ENCODE measurements around the gene BRSK2. TPM values are rescaled to one million over a fixed set of nuclear protein-coding genes. Genes with fewer than 3 reads are reported as not detected.
A peak's percentile ranks its signal among the peaks of the same experiment; 100 is the strongest.

Gene BRSK2
- total RNA-seq, 1 donor from 2014 or later: 3.3 TPM

DNA sequence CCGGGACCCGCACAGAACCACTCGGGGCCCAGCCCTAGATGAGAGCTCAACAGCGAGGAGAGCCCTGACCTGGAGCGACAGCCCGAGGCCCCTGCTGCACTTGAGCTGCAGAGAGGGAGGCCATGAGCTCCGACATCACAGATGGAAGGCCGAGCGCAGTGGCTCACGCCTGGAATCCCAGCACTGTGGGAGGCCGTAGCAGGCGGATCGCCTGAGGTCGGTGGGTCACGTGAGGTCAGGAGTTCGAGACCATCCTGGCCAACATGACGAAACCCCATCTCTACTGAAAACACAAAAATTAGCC is 13.8 kb upstream of the BRSK2 start:
- DNase-seq (ENCODE audit: low spot score): no peak

DNA sequence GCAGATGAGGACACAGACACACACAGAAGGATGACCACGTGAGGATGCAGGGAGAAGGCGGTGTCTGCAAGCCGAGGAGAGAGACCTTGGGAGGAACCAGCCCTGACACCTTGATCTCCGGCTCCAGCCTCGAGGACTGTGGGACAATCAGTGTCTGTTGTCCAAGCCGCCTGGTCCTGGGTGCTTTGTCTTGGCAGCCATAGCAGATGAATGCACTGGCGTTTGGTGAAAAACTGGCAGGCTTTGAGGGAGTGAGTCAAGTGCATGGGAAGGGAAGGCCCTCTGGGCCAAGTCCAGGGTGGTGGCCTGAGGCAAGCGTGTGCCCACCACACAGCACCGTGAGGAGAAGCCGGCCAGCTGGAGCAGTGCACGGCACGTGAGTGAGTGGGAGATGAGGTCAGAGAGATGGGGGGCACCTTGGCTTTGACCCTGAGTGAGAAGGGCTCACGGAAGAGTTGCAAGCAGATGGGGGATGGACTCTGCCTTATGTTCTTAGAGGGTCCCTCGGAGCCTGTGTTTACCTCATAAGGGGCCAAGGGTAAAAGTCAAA is 12.4 kb upstream of the BRSK2 start:
- no peak for DNase-seq (ENCODE audit: low spot score)

DNA sequence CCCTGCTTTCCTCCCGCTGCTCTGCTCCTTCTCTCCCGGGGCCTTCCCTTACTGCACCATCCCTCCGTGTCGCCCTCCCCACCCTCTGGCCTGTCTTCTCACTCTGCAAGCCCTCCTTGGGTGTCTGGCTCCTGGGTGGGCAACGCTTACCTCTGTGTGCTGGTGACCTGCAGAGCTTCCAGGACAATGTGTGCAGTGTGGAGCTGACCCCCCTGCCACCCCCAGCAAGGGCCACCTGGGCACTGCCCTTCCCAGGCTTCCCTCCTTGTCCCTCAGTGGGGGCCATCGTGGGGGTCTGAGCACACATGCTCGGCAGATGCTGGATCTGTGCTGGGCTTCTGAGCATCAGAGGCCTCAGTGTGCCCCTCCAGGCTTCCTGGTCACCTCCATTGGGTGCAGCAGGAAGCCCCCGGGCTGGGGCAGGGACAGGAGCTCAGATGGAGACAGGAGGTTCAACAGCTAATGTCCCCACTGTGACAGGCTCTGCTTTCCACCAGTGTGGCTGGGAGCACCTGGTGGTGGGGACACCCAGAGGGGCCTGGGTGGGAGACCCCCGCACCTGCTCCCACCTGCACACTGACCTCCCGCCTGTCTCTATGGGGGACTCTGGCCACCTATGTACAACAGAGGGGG is 7.8 kb upstream of the BRSK2 start:
- no peak for DNase-seq (ENCODE audit: low spot score)

DNA sequence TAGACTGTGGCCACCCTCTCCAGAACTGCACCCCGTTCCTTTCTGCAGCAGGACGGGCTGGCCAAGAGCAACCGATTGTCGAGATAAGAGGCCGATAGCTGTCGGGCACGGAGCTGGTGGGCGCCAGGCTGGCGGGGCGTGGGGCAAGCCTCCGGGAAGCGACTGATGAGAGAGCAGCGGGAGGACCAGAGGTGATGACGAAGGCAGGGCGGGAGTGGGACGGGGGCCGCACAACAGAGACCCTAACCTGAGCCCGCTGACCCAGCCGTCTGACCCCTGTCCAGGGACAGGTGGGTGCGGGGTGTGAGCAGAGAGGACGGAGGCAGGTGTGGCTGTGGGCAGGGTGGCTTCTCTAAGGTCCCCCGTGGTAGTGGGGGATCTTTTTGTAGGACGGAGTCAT is 7.3 kb upstream of the BRSK2 start:
- DNase-seq (ENCODE audit: low spot score): no peak

DNA sequence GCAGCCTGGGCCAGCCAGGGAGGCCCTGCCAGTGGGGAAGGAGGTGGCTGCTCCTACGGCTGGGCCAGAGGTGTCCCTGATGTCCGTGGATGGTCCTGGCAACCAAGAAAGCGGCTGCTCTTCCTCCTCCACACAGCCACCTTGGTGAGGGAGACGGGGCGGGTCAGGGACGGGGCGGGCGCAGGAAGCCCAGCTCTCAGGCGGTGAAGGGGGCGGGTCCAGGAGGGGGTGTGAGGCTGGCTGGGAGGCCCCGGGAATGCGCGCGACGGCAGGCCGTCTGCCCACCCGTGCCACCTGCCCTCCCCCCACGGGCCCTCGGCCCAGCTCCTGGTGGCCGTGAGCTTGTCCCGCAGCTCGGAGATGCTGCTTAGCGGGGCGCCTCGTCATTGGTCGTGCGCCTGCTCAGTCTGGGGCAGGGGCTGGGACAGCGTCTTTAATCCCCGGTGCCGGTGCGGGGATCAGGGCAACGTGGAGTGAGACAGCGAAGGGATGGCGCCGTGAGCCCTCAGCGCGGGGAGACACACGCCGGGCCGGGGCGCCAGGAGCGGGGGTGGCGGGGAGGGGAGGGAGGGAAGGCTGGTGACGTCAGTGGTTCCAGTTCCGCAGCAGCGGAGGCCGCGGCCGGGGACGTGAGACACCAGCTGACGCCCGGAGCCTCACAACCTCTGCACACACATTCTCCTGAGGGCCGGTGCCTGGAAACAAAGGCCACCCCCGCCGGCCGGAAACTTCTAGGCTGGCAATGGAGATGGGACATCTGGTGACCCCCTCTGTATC is 6.7 kb upstream of the BRSK2 start:
- DNase-seq (ENCODE audit: low spot score): peak; percentile 88

DNA sequence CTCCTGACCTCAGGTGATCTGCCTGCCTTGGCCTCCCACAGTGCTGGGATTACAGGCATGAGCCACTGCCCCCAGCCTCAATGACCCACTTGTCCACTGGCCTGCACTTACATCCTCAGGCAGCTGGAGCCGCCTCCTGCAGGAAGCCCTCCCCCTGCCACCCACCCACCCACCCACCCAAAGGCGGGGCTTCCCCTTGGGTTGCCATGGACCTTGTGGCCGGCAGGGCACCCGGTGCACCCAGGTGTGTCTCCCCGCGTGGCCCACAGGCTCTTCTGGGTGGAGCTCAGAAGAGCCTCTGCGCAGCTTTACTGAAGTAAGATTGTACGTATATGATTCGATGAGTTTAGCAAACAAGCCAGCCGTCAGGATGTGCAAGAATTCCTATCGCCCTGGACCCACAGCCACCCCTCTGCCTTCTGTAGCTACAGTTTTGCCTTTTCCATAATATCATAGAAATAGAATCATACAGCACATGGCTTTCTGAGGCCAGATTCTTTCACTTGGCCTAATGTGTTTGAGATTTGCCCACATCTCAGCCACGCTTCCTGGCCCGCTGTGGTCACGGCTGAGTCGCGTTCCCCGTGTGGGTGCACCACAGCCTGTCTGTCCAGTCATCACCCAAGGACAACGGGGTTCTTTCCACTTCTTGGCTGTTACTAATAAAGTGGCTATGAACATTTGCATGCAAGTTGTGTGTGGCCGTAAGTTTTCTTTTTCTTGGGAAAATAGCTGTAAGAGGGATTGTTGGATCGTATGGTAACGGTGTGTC is 5.3 kb upstream of the BRSK2 start:
- no peak for DNase-seq (ENCODE audit: low spot score)

DNA sequence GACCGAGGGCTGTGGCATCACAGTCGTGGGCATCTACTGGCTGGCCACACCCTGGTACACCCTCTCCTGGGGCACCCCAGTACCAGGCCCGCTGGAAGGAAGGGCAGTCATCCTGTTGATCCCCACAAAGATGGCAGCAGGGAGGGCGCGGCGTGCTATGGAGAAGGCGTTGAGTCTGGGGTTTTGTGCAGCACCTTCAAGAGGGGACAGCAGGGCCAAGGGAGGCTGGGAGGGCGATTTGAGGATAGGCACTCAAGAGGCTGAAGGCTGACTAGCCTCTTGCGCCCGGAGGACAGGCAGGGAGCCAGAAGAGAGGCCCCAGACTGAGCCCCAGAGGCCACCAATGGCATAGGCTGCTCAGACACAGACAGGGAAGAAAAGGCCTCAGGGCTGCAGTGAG is 2.2 kb upstream of the BRSK2 start:
- DNase-seq (ENCODE audit: low spot score): no peak

DNA sequence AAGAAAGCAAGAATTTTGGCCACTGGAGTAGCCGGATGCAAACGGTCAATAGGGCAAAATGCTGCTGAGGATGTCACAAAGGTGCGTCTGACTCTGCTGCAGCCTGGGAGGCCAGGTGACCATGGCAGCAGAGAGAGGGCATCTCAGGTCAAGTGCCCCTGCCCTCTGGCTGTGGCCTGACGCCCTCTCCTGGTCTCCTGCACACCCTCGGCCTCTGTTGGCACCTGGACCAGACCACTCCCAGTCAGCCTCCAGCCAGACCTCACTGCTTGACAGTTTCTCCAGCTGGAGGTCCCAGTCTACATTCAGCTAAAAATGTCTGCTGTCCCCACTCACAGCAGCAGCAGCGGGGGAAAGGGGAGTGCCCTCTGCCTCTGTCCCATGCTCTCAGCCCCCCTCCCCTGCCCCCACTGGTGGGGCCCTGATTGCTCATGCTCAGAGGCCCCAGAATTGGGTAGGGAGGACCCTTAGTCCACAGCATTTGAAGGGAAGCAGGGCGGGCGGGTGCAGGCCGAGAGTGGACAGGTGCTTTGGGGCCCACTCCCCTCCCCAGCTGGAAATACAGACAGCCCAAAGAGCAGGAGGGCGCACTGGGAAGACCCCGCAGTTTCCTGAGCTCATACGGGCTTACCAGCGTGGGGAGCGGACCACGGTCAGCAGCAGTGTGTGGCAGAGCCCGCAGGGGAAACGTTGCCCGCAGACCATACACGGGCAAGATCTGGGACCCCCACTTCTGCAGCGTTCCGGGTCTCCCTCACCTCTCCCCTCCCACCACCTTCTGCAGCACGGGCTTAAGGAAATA is 1.6 kb upstream of the BRSK2 start:
- DNase-seq (ENCODE audit: low spot score): no peak

DNA sequence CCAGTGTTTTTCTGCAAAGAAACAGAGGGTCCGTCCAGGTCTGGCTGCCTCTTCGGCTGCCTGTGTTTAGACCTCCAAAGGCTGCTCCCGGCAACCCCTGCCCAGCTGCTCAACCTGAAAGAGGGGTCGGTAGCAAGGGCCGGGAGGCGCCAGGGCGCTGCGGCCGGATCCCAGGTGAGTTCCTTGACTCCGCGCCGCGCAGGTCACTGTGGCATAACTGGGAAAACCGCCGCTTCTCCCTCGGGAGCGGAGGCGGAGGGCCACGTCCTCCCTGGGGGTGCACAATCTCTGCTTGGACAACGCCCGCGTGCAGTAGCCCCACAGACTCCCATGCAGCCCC is 1.0 kb upstream of the BRSK2 start:
- no peak for DNase-seq (ENCODE audit: low spot score)

DNA sequence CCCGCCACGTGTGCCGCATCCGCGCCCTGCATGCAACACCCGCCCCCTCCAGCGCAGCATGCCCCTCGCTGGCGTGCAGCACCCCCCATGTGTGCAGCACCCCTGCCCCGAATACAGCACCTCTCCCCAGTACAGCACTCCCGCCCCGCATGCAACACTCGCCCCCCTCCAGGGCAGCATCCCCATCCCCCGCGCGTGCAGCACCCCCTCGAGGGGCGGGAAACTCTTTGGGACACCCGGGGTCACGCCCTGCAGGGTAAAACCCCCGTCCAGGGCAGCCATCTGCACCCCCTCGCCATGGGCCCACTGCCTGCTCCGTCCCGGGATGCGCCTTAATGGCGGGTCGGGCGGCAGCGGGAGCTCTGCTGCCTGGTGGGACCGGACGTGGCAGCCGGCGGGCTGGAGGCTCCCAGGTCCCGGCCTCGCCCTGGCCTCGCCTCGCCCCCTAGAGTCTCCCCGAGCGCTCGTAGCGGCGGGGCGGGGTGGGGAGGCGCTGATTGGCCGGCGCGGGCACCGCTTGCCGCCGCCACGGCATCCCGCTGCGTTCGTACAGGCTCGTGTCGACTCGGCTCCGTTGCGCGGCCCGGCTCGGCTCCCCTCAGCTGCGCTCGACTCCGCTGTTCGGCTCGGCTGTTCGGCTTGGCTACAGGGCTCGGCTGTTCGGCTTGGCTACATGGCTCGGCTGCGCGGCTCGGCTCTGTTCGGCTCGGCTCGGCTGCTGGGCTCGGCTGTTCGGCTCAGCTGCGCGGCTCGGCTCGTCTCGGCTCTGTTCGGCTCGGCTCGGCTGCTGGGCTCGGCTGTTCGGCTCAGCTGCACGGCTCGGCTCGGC is 417 bp upstream of the BRSK2 start:
- peak; percentile 98 for DNase-seq (ENCODE audit: low spot score)

DNA sequence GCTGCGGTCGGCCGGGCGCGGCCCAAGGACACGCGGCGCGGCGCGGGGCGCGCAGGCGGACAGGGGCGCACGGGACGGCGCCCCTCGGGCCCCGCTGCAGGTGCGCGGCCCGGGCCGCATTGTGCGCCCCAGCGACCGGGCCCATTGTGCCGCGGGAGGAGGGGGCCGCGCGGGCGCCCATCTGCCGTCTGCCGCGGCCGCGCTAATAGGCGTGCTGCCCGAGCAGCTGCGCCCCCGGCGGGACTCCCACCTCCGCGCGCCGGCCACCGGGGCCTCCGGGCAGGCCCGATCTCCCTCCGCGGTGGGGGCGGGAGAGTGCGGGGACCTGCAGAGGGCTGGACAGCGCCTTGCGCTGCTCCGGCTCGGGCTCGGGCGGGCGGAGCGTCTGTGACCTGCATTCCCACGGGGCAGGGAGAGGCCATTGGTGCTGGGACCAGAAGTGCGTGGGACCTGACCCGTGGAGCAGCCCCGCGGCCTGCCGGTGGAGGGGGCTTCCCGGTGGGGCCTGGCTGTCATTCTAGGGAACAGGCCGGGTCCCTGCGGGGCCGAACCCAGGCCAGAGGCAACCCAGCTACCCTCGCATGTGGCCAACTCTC is 933 bp downstream of the BRSK2 start:
- DNase-seq (ENCODE audit: low spot score): no peak

DNA sequence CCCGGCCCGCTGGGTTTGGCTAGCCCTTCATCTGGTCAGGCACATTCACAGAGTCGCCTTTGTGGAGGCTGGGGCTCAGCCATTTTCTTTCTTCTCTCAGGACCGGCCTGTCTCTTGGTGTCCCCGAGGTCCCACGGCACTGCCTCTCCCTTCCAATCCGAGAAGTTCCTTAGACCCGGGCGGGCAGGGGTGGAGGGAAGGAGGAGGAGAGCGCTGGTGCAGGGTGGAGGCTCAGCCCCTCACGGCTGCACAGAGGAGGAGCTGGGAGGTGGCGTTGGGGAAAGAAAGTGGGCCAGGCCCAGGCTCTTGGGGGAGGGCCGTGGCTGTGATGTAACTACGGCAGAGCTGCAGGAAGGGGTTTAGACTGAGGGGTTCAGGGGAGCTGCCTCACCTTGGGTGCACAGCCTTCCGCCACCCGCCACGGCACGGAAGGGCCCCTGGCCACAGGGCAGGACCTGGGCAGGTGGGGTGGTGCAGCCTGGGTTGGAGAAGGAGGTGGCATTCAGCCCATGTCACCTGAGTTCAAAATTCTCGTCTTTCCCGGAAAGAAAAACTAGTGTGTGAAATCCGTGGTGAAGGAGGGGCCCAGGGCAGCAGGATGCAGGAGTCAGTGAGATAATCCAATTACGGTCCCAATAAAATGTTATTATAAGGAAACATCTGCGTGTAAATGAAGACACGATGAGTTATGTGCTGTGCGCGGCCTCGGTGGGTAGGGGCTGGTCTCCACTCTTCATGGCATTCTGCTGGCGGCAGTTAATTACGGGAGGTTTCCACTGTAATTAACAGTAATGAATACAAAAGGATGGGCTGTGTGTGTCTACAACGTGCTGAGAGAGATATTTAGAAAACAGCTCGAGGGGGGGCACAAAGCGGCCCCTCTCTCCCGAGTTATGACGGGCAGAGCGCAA is 1.7 kb downstream of the BRSK2 start:
- no peak for DNase-seq (ENCODE audit: low spot score)

DNA sequence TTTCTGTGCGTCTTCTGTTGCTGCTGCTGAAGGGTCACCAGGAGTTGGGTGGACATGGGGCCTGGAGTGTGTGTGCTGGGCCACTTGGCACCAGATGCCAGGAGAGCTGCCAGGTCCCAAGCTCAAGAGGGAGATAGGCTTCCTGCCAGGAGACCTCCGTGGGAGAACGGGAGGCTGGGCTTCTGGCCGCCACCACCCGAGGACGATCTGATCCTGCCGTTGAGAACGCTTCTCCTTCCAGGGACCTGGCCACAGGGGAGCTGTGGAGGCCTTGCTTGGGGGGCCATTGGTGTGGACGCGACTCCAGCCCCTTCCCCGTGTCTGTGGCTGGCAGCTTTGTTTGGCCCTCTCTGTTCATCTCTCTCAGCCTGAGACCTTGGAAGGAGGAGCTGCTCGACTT is 2.4 kb downstream of the BRSK2 start:
- DNase-seq (ENCODE audit: low spot score): no peak

DNA sequence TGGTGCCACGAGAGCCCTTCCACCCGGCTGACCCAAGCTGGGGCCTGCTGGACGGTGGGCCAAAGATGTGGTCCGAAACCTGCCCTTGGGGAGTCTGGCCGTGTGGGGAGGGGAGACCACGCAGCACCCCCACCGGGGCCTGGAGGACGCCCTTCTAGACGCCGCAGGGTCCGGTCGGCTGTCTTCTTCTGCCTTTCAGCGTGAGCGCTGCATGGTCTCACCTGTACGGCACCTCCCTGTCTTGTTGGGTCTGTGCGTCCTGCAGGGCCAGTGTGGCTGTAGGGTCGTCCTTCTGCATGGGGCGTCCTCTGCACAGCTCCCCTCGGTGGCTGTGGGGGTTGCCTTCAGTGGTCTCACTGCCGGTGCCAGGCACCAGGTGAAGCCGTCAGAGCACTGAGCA is 2.8 kb downstream of the BRSK2 start:
- no peak for DNase-seq (ENCODE audit: low spot score)

DNA sequence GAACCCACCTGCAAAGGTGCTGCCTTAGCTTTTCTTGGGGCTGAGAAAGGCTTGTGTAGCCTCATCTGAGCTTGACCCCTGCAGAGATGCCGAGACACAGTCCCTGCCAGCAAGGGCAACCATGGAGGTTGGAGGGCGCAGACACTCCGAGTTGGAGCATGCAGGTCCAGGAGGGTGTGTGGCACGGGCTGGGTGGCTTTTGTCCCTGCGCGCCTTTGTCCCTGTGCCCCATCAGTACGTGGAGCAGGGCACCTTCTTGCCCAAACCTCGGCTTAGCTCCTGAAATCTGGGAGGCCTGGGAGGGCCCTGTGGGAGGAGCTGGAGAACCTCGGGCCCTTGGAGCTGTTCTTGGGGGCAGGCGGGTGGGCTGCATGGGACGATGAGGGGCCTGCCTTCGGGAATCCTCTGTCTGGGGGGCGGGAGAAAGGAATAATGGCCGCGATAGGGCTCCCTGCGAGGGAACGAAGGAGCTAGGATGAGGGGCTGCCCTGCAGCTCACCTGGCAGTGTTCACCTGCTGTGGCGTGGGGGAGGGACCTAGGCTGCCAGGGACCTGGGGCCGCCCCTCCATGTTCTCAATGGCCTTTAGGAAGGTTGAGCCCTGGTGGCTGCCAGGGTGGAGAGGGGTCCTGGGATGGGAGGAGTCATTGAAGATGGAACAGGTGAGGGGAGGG is 3.4 kb downstream of the BRSK2 start:
- no peak for DNase-seq (ENCODE audit: low spot score)

DNA sequence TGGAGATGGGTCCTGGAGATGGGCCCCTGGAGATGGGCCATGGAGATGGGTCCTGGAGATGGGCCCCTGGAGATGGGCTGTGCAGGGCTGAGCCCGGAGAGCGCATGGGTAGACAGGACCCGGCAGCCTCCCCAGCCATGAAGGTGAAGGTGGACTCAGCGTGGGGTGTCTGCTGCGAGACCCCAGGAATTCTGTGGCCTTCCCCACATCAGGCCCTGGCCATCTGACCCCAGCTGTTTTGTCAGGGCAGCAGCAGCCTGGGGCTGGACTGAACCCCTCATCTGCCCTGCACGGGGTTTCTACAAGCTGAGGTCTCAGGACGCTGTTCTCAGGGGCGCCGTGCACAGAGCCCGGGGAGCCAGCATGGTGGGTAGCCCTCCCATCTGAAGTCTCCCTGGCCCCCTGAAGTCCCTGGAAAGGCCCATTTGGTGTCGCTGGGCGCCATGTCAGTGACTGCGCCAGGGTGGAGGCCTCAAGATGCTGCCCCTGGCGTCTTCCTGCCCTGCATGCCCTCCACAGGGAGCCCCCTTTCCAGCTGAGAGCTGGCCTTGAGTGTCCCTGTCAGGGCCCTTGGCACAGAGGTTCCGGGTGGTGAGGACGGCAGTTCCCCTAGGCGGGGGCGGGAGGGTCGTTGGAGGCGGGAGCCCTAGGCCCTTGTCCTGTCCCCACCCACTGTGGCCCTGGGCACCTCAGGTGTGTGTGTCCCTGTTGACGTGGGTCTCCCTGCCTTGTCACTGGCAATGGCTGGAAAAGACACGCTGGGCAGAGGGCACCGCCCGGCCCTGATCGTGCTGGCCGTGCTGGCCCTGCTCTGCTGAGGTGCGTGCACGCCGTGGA is 5.4 kb downstream of the BRSK2 start:
- no peak for DNase-seq (ENCODE audit: low spot score)

DNA sequence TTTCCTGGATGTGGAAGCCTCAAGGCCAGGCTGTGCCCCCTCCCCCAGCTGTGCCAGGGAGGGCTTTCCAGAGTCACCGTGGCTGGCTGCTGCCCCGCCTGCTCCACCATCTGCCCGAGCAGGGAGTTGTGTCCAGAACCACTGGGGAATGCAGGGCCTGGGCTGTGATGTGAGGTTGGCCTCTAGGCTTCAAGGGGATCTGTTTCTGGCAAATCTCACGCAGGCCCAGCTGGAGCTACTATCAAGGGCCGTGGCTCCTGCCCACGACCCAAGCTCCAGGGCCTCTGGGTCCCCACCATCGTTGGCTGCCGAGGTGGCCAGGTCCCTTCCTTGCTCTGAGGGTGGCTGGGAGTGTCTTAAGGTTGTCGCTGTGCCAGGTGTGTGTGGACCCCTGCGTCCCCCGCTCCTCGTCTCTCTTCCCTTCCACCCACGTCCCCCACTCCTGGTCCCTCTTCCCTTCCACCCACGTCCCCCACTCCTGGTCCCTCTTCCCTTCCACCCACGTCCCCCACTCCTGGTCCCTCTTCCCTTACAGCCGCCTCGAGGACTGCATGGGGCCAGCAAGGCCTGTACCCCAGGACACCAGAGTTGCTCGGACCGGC is 6.1 kb downstream of the BRSK2 start:
- DNase-seq (ENCODE audit: low spot score): no peak

DNA sequence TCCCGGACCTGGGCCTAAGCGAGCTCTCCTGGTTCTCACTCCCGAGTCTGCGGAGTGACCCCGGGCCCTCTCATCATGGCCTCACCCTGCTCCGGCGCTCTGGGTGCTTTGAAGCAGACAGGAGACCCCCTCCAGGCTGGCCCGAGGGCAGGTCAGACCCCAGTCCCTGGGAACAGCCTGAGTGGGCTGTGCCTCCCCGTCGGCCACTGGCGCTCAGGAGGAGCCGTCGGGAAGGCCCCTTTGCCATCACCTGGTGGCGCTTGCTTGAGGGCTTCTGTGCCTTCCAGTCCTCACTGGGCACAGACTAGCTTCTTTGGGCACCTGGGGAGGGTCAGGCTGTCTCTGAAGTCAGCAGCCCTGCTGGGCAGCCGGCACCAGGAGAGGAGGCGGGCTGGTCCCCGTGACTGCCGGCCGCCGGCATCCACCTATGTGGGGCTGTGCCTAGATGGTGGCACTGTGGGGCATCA is 6.7 kb downstream of the BRSK2 start:
- DNase-seq (ENCODE audit: low spot score): no peak

All from mucosa of gallbladder (tissue), 1 donor.